Endothelial cell of umbilical vein (primary cell): ENCODE results near the gene MAN2B1.

Source experiments
- EZH2 ChIP-seq: IDR thresholded peaks from 2 replicates; pipeline ENCODE4 v1.6.1; 2012; ENCODE audit warnings: borderline replicate concordance, low read depth, mild to moderate bottlenecking, moderate library complexity, low read length, inconsistent platforms; ENCODE audit not compliant: severe bottlenecking
- FOS ChIP-seq: IDR thresholded peaks from 2 replicates; pipeline ENCODE4 v1.6.1; 2011; ENCODE audit warnings: mild to moderate bottlenecking, low read length, moderate library complexity, borderline replicate concordance; ENCODE audit not compliant: insufficient read depth
- GATA2 ChIP-seq: IDR thresholded peaks from 2 replicates; pipeline ENCODE4 v1.7.0; 2011; ENCODE audit warnings: low read depth, mild to moderate bottlenecking, moderate library complexity, mixed read lengths, low read length; ENCODE audit not compliant: insufficient read length, insufficient read depth
- MYC ChIP-seq: IDR thresholded peaks from one replicate; pipeline ENCODE4 v1.6.1; 2011; ENCODE audit warnings: mild to moderate bottlenecking, low read depth, low read length
- POLR2A ChIP-seq: IDR thresholded peaks from 2 replicates; pipeline ENCODE4 v1.6.1; 2012; ENCODE audit warnings: low read depth, mild to moderate bottlenecking, control low read depth, low read length
- POLR2AphosphoS5 ChIP-seq: IDR thresholded peaks from 2 replicates; pipeline ENCODE4 v1.6.1; 2012; ENCODE audit warnings: low read depth, mild to moderate bottlenecking, control low read depth, low read length, moderate library complexity; ENCODE audit not compliant: insufficient read depth
- TF ChIP-seq, protein P1 (sequence below), 2 donors: IDR thresholded peaks; 1 replicate in 1 of 2; 2 replicates in 1 of 2; pipeline ENCODE4 v1.5.1; 2011; ENCODE audit warnings: low read length in 2 of 2, mild to moderate bottlenecking in 2 of 2, moderate library complexity in 2 of 2, control low read depth in 1 of 2, inconsistent platforms in 1 of 2, low read depth in 1 of 2; ENCODE audit not compliant: insufficient read depth in 1 of 2; ENCODE audit errors: extremely low read depth in 1 of 2
- TF ChIP-seq, protein P2 (sequence below): IDR thresholded peaks from 2 replicates; pipeline ENCODE4 v1.6.1; 2011; ENCODE audit not compliant: insufficient read depth, insufficient read length

DNA sequence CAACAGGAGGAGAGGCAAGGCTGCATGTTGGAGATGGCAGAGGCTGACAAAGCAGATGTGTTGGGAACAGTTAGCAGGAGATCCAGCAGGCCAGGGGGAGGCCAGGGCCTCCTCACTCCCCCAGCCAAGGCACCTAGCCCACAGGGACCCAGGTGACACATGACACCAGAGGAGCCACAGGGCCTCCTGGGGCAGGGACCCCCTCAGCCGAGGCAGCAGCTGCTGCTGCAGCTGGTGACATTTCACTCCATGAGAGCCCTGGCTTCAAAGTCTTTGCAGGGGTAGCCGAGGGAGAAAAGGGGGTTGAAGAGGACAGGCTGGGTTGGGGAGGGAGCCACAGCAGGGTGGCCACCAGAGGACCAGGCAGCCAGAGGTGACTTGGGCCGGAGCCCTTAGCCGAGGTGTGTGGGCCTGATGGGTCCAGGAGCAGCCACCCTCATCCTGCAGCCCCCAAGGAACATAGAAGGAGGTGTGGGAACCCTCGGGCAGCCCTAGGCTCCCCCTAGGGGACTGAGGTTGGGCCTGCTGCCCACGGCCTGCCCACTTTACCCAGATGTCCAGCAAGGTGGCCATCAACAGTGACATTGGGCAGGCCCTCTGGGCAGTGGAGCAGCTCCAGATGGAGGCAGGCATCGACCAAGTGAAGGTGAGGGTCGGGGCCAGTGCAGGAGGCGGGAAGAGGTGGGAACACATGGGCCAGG is 21.1 kb upstream of the MAN2B1 start, which contains the start of gene GNG14:
- TF ChIP-seq, protein P1, sequence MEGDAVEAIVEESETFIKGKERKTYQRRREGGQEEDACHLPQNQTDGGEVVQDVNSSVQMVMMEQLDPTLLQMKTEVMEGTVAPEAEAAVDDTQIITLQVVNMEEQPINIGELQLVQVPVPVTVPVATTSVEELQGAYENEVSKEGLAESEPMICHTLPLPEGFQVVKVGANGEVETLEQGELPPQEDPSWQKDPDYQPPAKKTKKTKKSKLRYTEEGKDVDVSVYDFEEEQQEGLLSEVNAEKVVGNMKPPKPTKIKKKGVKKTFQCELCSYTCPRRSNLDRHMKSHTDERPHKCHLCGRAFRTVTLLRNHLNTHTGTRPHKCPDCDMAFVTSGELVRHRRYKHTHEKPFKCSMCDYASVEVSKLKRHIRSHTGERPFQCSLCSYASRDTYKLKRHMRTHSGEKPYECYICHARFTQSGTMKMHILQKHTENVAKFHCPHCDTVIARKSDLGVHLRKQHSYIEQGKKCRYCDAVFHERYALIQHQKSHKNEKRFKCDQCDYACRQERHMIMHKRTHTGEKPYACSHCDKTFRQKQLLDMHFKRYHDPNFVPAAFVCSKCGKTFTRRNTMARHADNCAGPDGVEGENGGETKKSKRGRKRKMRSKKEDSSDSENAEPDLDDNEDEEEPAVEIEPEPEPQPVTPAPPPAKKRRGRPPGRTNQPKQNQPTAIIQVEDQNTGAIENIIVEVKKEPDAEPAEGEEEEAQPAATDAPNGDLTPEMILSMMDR (IDR thresholded peaks at IDR 0.05; ENCODE audit: extremely low read depth in 1 of 2, insufficient read depth in 1 of 2, low read depth in 1 of 2, low read length in 2 of 2): no peak
- no peak for TF ChIP-seq POLR2A
- TF ChIP-seq GATA2: no peak
- no peak for TF ChIP-seq FOS
- TF ChIP-seq EZH2: no peak
- no peak for TF ChIP-seq POLR2AphosphoS5
- TF ChIP-seq, protein P2, sequence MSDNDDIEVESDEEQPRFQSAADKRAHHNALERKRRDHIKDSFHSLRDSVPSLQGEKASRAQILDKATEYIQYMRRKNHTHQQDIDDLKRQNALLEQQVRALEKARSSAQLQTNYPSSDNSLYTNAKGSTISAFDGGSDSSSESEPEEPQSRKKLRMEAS: no peak
- TF ChIP-seq MYC: no peak
